Activated CD8-positive, alpha-beta memory T cell treated with anti-CD3 and anti-CD28 coated beads for 36 hours (primary cell): Measurements from ENCODE around the gene ETV3L. TPM values are rescaled to one million over a fixed set of nuclear protein-coding genes. Genes with fewer than 3 reads are reported as not detected.

Source experiments
- CTCF ChIA-PET: fragments of 350-600 bp; sonication (Branson Sonifier 250); formaldehyde crosslinking; loops from one replicate; lab custom pipeline; 2021; ENCODE audit warnings: antibody characterized with exemption; lab: Charles Lee
- POLR2A ChIA-PET: fragments of 350-600 bp; sonication (Branson Sonifier 250); formaldehyde crosslinking; loops from one replicate; lab custom pipeline; 2021; ENCODE audit warnings: antibody characterized with exemption; lab: Charles Lee
- total RNA-seq, 2 experiments: library from RNA; stranded (reverse); gene quantifications; one replicate each; pipeline ENCODE4 v1.2.3, GENCODE V29; 2021

The ETV3L gene
- total RNA-seq, 2 experiments from 2014 or later, result not detected

- ChIA-PET CTCF (no interaction called here), POLR2A (no interaction called here)
Measured at GRCh38 chr1:157045250-157046218, 54.1 kb downstream of the ETV3L start, which contains the start of gene ARHGEF11. Gene ARHGEF11 (minus strand): TSS chr1:157045742. CDS start chr1:157044330, 1,412 bp downstream.

DNA sequence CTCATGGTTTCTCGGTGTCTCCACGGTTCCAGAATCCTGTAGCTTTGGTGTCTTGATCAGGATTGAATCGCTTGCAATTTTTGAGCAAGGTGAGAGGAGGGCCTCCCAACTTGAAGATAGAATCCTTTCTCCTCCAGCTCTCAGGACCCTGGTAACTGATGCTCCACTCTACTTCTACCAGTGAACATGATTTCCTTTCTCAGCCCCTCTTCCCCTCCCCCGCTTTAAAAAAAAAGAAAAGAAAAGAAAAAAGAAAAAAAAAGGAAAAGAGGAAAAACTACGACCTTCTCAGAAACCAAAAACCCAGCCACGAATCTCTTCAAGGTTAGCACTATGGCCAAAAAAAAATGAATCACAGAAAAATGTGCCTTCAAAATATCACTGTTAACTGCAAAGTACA lies 55.3 kb downstream of the ETV3L start:
- CTCF ChIA-PET, result no interaction called here
- POLR2A ChIA-PET, result no interaction called here

DNA sequence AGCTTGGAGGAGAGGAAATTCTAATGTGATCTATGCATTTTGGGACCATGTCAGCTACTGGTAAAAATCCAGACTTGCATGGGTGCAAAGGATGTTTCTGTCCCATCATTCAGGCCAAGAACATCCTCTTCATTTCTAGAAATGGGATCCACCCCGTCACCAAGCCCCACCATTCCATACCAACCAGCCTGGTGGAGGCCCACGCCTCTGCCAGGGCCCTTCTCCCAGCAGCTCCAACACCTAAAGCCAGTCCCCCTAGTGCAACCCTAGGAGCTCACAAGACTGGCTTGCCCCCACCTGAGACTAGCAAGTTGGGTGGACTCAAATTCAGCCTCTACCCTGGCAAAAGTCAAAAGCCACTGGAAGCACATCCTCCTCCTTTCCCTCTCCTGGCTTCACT lies 55.9 kb downstream of the ETV3L start:
- ChIA-PET POLR2A (no interaction called here), CTCF (no interaction called here)

GRCh38 chr1:157042846-157043245 lies 56.8 kb downstream of the ETV3L start:
- ChIA-PET POLR2A (no interaction called here), CTCF (no interaction called here)

Other genes starting within 250 kb of the ETV3L start
- not detected for gene INSRR, start 240.7 kb downstream of the ETV3L start, total RNA-seq
- gene NTRK1, start 238.9 kb downstream of the ETV3L start, total RNA-seq, result 1 to 10 TPM; 3.5 to 3.6 TPM
- gene PEAR1, start 206.1 kb downstream of the ETV3L start, total RNA-seq, result under 1 TPM in 1 of 2 experiments, not detected in 1; 0.04 TPM
- not detected for gene LRRC71, start 179.2 kb downstream of the ETV3L start, total RNA-seq
- gene ARHGEF11, start 54.1 kb downstream of the ETV3L start, total RNA-seq, result 1 to 10 TPM; 1.3 to 2.1 TPM
- gene ETV3, start 38.6 kb upstream of the ETV3L start, total RNA-seq, result 10 to 100 TPM; 29.2 to 29.3 TPM